ENCODE data around the gene TNNT1.
"Not testable (repeated sequence)": the region's sequence is repeated elsewhere in the genome, so short reads cannot be mapped to it uniquely, and the experiment has no call there.

The TNNT1 gene

DNA sequence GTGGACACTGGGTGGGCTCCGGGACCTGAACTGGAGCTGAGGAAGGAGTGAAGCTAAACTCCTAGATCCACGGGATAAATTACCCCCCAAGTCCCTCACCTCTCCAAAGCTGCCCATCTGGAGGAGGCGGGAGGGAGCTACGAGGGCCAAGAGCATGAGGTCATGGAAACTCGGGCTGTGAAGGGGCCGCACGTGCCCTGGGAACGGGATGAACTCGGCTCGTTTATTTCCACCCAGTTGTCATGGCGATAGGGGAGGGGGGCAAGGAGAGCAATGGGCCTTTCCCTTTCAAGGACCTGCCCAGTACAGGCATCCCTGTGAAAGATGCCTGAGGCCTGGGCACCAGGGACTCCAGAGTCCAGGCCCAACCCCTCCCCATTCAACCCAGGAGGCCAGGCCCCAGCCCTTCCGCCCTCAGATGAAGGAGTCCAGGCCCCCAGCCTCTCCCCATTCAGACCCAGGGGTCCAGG is 35.4 kb downstream of the TNNT1 start:
- no peak overlapping the region for H3K4me3 Mint-ChIP-seq
- peaks cover 24% of the 10 kb centered on the region for H3K4me1 Mint-ChIP-seq (ENCODE audit: low read depth)
- H3K9me3 Mint-ChIP-seq, result no peaks in the 10 kb centered on the region
- peaks cover 12% of the 10 kb centered on the region for H3K36me3 Mint-ChIP-seq (ENCODE audit: low read depth)
- H3K27ac Mint-ChIP-seq, result no peak overlapping the region
- no peaks in the 10 kb centered on the region for H3K27me3 Mint-ChIP-seq (ENCODE audit: low read depth)

DNA sequence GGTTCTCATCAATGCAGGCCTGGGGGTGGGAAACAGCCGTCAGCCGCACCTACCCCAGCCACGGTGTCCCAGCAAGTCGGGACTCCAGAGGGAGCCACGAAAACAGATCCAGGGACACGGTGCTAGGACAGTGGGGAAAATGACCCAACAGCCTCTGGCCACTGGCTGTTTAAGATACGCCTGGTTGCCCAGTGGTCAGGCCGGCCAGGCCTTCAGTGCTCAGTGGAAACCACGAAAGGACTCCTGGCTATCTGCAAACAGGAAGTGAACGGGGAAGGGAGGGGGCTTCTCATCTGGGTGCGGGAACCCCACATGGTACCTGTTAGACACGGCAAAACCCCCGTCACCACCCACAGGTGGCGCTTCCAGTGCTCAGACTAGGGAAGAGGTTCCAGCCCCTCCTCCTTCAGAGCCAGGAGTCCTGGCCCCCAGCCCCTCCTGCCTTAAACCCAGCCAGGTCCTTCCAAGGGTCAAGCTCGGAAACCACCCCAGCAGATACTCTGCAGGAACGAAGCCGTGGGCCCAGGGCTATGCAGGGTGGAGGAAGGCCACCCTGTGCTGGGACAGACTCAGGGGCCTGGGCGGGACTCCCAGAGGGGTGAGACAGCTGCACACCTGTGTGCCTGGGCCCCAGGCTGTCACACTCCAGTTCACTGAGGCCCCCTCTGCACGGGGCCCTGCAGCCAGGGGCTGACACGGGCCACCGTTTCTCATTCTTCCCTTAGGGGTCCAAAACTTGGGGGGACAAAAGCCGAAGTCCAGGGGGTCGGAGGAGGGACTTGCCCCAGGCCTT is 36.0 kb downstream of the TNNT1 start:
- no peak overlapping the region for H3K27ac Mint-ChIP-seq

DNA sequence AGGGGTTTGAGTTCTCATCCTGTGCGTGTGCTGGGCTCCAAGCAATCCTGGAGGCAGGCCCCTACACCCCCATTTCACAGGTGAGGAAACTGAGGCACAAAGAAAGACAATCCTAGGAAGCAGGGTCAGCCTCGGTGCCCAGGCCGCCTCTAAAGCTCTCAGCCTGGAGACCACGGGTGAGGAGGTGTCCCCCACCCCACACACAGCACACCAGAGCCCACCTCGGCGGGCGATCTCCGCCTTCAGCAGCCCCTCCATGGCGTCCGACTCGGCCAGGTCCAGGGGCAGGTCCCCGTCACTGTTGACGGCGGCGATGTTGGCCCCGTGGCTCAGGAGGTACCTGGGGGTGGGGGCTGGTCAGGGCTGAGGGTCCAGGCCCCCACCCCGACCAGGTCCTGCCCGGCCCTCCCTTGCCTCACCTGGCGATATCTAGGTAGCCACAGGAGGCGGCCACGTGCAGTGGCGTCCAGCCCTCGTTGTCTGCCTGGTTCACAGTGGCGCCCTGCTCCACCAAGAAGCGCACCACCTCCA is 36.7 kb downstream of the TNNT1 start:
- H3K9me3 Mint-ChIP-seq, result no peaks in the 10 kb centered on the region
- peaks cover 21% of the 10 kb centered on the region for H3K4me1 Mint-ChIP-seq (ENCODE audit: low read depth)
- no peak overlapping the region for H3K4me3 Mint-ChIP-seq
- no peaks in the 10 kb centered on the region for H3K27me3 Mint-ChIP-seq (ENCODE audit: low read depth)
- no peak overlapping the region for H3K27ac Mint-ChIP-seq
- H3K36me3 Mint-ChIP-seq (ENCODE audit: low read depth), result peaks cover 15% of the 10 kb centered on the region

More for the DNA sequence above, 36.0 kb downstream of the TNNT1 start:
- H3K9me3 Mint-ChIP-seq, result no peaks in the 10 kb centered on the region
- peaks cover 24% of the 10 kb centered on the region for H3K4me1 Mint-ChIP-seq (ENCODE audit: low read depth)
- no peaks in the 10 kb centered on the region for H3K27me3 Mint-ChIP-seq (ENCODE audit: low read depth)
- H3K4me3 Mint-ChIP-seq, result no peak overlapping the region
- peaks cover 15% of the 10 kb centered on the region for H3K36me3 Mint-ChIP-seq (ENCODE audit: low read depth)

DNA sequence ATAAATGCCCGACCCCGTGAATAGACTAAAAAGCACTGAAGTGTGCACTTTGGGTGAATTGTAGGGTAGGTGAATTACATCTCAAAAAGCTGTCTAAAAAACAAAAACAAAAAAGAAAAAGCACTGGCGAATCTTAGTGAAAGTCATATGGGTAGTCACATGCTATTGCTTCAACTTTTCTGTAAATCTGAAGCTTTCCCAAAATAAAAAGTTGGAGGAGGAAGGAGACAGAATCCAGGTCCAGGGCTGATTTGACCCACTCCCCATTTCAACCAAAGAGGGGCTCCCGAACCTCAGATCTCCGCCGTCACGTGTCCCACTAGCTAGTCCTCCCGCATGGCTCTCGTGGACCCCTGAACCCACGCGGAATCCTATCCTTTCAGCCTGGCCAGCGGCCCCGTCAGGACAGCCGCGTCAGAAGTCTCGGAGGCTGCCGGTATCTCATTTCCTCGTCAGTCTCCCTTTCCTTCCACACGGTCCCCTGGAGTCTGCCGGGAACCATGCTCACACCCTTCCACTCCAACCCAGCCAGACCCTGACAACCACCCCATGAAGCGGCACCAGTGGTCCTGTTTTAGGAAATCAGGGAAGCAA is 37.7 kb downstream of the TNNT1 start:
- H3K4me1 Mint-ChIP-seq (ENCODE audit: low read depth), result peaks cover 25% of the 10 kb centered on the region
- H3K4me3 Mint-ChIP-seq, result no peak overlapping the region
- H3K27ac Mint-ChIP-seq, result no peak overlapping the region

GRCh38 chr19:55109527-55110291 is 39.3 kb downstream of the TNNT1 start:
- Mint-ChIP-seq H3K27ac (no peak overlapping the region), H3K27me3 (ENCODE audit: low read depth) (no peaks in the 10 kb centered on the region), H3K9me3 (peaks cover 3% of the 10 kb centered on the region), H3K4me3 (no peak overlapping the region), H3K4me1 (ENCODE audit: low read depth) (peaks cover 11% of the 10 kb centered on the region), H3K36me3 (ENCODE audit: low read depth) (peaks cover 23% of the 10 kb centered on the region)

More for the DNA sequence above, 37.7 kb downstream of the TNNT1 start:
- Mint-ChIP-seq H3K36me3 (ENCODE audit: low read depth) (peaks cover 22% of the 10 kb centered on the region), H3K27me3 (ENCODE audit: low read depth) (no peaks in the 10 kb centered on the region), H3K9me3 (peaks cover 3% of the 10 kb centered on the region)

DNA sequence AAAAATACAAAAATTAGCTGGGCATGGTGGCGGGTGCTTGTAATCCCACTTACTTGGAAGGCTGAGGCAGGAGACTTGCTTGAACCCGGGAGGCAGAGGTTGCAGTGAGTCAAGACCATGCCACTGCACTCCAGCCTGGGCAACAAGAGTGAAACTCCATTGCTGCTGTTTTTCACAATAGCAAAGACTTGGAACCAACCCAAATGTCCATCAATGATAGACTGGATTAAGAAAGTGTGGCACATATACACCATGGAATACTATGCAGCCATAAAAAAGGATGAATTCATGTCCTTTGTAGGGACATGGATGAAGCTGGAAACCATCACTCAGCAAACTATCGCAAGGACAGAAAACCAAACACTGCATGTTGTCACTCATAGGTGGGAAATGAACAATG is 41.8 kb downstream of the TNNT1 start:
- peaks cover 35% of the 10 kb centered on the region for H3K36me3 Mint-ChIP-seq (ENCODE audit: low read depth)
- not testable (repeated sequence) for H3K27me3 Mint-ChIP-seq (ENCODE audit: low read depth)

DNA sequence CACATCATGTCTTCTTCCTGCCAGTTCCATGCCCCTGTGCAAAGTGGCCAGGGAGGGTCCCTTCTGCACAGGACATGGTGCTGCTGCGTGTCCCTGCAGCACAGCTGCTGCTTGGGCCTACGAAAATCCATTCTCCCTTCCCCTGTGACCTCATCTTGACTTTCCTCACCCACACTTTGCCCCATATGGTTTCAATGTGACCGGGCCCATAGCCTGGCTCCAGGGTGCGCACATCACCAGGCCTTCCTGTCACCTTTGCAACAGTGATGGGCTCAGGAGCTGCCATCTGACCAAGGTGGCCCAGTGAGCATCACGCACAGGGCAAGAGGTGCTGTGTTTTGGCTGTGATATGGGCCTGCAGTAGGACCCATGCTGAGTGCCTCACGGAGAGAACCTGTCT is 42.4 kb downstream of the TNNT1 start:
- Mint-ChIP-seq H3K27ac (no peak overlapping the region), H3K4me3 (no peak overlapping the region), H3K27me3 (ENCODE audit: low read depth) (no peaks in the 10 kb centered on the region), H3K36me3 (ENCODE audit: low read depth) (peaks cover 40% of the 10 kb centered on the region), H3K9me3 (peaks cover 10% of the 10 kb centered on the region), H3K4me1 (ENCODE audit: low read depth) (peaks cover 9% of the 10 kb centered on the region)

More for the DNA sequence above, 41.8 kb downstream of the TNNT1 start:
- not testable (repeated sequence) for H3K4me3 Mint-ChIP-seq; H3K4me1 Mint-ChIP-seq (ENCODE audit: low read depth); H3K27ac Mint-ChIP-seq; H3K9me3 Mint-ChIP-seq

GRCh38 chr19:55105237-55105636 is 43.8 kb downstream of the TNNT1 start:
- peaks cover 10% of the 10 kb centered on the region for H3K9me3 Mint-ChIP-seq
- peaks cover 39% of the 10 kb centered on the region for H3K36me3 Mint-ChIP-seq (ENCODE audit: low read depth)
- H3K4me1 Mint-ChIP-seq (ENCODE audit: low read depth), result peaks cover 9% of the 10 kb centered on the region
- H3K27me3 Mint-ChIP-seq (ENCODE audit: low read depth), result no peaks in the 10 kb centered on the region
- H3K4me3 Mint-ChIP-seq, result no peak overlapping the region
- H3K27ac Mint-ChIP-seq, result no peak overlapping the region

GRCh38 chr19:55103190-55103589 is 45.8 kb downstream of the TNNT1 start:
- H3K27me3 Mint-ChIP-seq (ENCODE audit: low read depth), result no peaks in the 10 kb centered on the region
- H3K9me3 Mint-ChIP-seq, result peaks cover 10% of the 10 kb centered on the region
- H3K4me3 Mint-ChIP-seq, result no peak overlapping the region
- no peak overlapping the region for H3K27ac Mint-ChIP-seq
- peaks cover 33% of the 10 kb centered on the region for H3K36me3 Mint-ChIP-seq (ENCODE audit: low read depth)
- H3K4me1 Mint-ChIP-seq (ENCODE audit: low read depth), result peaks cover 4% of the 10 kb centered on the region

DNA sequence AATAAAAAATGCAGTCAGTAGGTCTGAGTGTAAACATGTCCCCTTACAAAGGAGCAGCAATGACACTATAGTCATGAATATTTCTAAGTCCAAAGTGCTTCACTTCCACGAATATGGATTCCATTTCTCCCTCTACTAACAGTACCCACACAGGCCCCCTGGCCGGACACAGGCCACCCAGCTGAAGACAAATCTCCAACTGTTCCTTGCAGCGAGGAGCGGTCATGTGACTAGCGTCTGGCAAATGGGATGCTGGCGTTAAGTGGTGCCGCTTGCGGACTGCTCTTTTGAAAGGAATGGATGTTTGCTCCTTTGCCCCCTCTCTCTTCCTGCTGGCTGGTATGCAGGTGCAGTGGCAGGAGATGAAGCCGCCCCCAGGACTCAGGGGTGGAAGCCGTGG is 47.7 kb downstream of the TNNT1 start:
- Mint-ChIP-seq H3K27ac (no peak overlapping the region), H3K4me1 (ENCODE audit: low read depth) (no peaks in the 10 kb centered on the region), H3K27me3 (ENCODE audit: low read depth) (no peaks in the 10 kb centered on the region), H3K36me3 (ENCODE audit: low read depth) (peaks cover 26% of the 10 kb centered on the region), H3K9me3 (peaks cover 7% of the 10 kb centered on the region), H3K4me3 (no peak overlapping the region)

- H3K36me3 Mint-ChIP-seq (ENCODE audit: low read depth), result peaks cover 23% of the 10 kb centered on the region
- H3K4me1 Mint-ChIP-seq (ENCODE audit: low read depth), result no peaks in the 10 kb centered on the region
- no peaks in the 10 kb centered on the region for H3K27me3 Mint-ChIP-seq (ENCODE audit: low read depth)
- H3K9me3 Mint-ChIP-seq, result peaks cover 7% of the 10 kb centered on the region
- H3K4me3 Mint-ChIP-seq, result no peak overlapping the region
- H3K27ac Mint-ChIP-seq, result no peak overlapping the region
Observed at GRCh38 chr19:55099557-55100506, 49.2 kb downstream of the TNNT1 start.

DNA sequence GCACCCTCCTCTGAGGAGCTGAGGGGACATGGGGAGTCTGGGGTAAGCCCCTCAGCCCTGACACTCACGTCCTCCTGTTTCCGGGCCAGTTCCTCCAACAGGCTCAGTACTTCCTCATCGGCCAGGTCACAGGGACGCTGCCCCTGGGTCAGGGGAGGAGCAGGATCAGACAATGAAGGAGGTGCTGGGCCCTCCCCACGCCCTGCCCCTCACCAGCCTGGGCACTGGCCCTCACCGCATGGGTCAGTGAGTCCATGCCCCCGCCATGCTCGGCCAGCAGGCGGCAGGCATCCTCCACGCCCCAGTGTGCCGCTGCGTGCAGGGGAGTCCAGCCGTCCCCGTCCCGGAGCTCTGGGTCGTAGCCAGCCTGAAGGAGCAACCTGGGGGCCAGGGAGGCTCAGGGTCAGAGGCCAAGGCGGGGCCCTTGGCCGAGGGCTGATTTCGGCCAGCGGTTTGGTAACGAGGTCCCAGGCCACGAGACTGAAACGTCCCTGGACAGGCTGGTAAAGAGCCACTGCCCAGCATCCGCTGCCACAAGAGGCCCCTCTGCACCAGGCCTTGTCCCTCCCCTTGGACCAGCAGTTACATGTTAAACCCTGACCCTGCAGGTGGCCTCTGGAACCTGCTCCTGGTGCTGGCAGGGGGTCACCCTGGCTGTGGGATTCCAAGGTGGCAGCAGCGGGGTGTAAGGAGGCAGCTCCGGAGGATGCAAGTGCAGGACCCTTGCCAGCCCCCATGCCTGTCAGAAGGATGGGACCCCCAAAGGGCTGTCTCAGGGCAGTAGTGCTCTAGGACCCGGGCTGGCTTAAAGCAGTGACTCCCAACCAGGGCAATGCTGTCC is 50.1 kb downstream of the TNNT1 start:
- Mint-ChIP-seq H3K4me1 (ENCODE audit: low read depth) (no peaks in the 10 kb centered on the region), H3K9me3 (peaks cover 7% of the 10 kb centered on the region), H3K27me3 (ENCODE audit: low read depth) (no peaks in the 10 kb centered on the region), H3K36me3 (ENCODE audit: low read depth) (peaks cover 25% of the 10 kb centered on the region), H3K4me3 (no peak overlapping the region), H3K27ac (no peak overlapping the region)

Measured in T-helper 1 cell treated with Interleukin-12 subunit alpha and Interleukin-12 subunit beta and Interleukin-4 antibody, amounts not matched to agents 30 μg/mL and 1 μg/mL, for 36 hours (primary cell).